ENCODE data around the gene MRPL21.

MRPL21 gene

DNA sequence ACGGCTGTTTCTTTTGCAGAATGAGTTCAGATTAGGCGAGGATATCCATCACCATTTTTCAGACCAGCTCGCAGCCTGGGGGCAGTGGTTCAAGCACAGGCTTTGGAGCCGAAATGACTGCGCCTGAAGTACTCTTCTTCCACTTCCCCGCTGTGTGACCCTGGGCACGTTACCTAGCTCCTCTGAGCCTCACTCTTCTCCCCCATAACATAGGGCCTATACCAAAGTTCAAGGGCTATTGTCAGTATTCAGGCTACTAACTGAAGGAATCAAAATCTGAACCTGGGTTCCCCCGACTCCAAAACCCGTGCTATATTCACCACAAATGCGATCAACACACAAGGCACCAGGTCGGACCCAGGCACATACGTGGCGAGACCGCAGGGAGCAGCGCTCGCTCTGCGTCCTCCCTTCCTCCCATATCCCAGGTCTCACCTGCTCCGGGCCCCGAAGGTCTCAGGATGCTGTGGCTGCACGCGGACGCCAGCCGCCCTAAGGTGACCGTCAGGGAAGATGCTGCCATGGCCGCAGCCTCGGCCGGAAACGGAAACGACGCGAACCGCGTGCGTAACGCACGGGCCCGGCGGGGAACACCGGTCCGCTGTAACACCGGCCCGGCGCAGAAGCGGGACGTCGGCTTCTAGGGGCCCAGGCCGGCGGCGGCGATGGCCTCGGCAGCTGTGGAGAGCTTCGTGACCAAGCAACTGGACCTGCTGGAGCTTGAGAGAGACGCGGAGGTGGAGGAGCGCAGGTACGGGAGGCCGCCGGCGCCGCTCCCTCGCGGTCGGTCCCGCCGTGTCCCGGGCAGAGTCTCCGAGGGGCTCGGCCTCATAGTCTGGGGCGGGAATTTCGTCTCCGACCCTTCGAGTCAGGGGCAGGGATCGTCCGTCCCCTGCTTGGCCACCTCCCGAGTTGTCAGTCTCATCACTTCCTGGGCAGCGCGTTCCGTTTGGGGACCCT is at the start of gene MRPL21, which contains the start of gene IGHMBP2:
MRPL21 (minus strand) TSS at position 545 of the 960 bp plus-strand sequence; CDS start at position 523, 22 bp downstream.
IGHMBP2 (plus strand) TSS at position 604 of the 960 bp plus-strand sequence; CDS start at position 666, 62 bp downstream.
- TF ChIP-seq, protein P1, sequence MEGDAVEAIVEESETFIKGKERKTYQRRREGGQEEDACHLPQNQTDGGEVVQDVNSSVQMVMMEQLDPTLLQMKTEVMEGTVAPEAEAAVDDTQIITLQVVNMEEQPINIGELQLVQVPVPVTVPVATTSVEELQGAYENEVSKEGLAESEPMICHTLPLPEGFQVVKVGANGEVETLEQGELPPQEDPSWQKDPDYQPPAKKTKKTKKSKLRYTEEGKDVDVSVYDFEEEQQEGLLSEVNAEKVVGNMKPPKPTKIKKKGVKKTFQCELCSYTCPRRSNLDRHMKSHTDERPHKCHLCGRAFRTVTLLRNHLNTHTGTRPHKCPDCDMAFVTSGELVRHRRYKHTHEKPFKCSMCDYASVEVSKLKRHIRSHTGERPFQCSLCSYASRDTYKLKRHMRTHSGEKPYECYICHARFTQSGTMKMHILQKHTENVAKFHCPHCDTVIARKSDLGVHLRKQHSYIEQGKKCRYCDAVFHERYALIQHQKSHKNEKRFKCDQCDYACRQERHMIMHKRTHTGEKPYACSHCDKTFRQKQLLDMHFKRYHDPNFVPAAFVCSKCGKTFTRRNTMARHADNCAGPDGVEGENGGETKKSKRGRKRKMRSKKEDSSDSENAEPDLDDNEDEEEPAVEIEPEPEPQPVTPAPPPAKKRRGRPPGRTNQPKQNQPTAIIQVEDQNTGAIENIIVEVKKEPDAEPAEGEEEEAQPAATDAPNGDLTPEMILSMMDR (IDR thresholded peaks at IDR 0.05; ENCODE audit: low read depth, low read length, missing control alignments), result no peak
- in situ Hi-C loops (cut with HindIII; ENCODE audit: low sequenced_read_pairs), result loop anchor here (25.0 kb wide), 1 partner anchor 266 kb away; no protein-coding TSS in a partner anchor
- DNase-seq (ENCODE audit: low read depth), result peak; percentile 59
- peak within 1 kb of the TSS; percentile 89 for H3K4me3 ChIP-seq (ENCODE audit: low read depth, low read length)

DNA sequence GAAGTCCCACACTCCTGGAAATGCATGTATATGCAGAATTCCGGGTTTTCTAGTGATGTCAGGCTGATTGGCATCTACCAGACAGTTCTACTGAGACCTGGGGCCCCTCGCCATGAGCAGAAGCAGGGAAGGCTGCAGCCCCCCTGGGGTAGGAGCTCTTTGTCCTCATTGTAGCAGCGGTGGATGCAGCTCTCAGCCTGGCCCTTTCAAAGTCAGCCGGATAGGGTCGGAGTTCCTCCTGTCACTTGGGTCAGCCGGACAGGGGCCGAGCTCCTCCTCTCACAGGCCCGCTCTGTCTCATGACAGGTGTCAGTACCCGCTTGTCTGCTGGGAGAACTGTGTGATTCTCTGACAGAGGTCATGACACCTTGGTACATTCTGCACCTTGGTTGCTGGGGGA is 47.1 kb upstream of the MRPL21 start:
- H3K4me3 ChIP-seq (ENCODE audit: low read depth, low read length), result no peak overlapping the region
- in situ Hi-C loops (cut with HindIII; ENCODE audit: low sequenced_read_pairs), result no loop called here
- DNase-seq (ENCODE audit: low read depth), result no peak
- TF ChIP-seq, protein P1 (IDR thresholded peaks at IDR 0.05; ENCODE audit: low read depth, low read length, missing control alignments), result no peak

DNA sequence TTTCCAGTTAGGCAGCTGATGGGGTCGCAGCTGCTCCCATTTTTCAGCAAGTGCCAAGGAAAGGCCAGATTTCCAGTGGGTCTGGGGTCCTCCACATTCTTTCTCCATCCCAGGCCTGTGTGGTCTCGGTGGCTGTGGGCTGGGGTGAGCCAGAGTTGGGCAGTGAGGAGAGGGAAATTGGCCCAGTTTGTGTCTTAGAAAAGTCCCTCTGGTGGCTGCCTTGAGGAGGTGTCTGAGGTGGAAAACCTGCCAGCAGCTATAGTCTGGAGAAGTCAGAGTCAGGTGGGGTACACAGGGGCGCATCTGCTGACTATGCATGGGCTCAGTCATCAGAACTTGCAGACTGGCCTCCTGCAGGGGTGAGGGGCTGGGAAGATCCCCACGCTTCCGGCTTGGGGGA is 46.6 kb upstream of the MRPL21 start:
- DNase-seq (ENCODE audit: low read depth), result no peak
- no peak overlapping the region for H3K4me3 ChIP-seq (ENCODE audit: low read depth, low read length)
- TF ChIP-seq, protein P1 (IDR thresholded peaks at IDR 0.05; ENCODE audit: low read depth, low read length, missing control alignments), result peak; percentile 48
- in situ Hi-C loops (cut with HindIII; ENCODE audit: low sequenced_read_pairs), result no loop called here

DNA sequence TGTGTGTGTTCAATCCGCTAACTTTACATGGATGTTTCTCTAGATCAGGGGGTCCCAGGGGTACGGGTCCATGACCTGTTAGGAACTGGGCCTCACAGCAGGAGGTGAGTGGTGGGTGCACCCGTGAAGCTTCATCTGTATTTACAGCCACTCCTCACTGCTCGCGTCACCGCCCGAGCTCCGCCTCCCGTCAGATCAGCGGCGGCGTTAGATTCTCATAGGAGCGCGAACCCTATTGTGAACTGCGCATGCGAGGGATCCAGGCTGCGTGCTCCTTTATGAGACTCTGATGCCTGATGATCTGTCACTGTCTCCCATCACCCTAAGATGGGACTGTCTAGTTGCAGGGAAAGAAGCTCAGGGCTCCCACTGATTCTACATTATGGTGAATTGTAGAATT is 45.3 kb upstream of the MRPL21 start:
- TF ChIP-seq, protein P1 (IDR thresholded peaks at IDR 0.05; ENCODE audit: low read depth, low read length, missing control alignments), result no peak
- DNase-seq (ENCODE audit: low read depth), result no peak
- in situ Hi-C loops (cut with HindIII; ENCODE audit: low sequenced_read_pairs), result no loop called here
- no peak overlapping the region for H3K4me3 ChIP-seq (ENCODE audit: low read depth, low read length)

DNA sequence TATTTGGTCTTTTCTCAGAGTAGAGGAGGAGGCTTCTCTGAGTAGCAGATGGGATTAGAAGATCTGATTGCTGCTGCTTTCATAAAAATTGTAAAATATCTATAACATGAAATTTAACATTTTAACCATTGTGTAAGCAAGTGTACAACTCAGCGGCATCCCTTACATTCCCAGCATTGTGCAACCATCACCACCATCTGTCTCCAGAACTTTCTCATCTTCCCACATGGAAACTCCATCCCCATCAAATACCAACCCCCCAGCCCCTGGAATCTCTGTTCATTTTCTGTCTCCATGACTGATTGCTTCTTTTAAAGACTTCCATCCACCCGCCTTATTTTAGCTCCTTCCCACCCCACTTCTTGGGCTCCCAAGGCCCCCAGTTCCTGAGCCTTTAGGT is 44.9 kb upstream of the MRPL21 start:
- TF ChIP-seq, protein P1 (IDR thresholded peaks at IDR 0.05; ENCODE audit: low read depth, low read length, missing control alignments), result no peak
- in situ Hi-C loops (cut with HindIII; ENCODE audit: low sequenced_read_pairs), result no loop called here
- no peak for DNase-seq (ENCODE audit: low read depth)
- H3K4me3 ChIP-seq (ENCODE audit: low read depth, low read length), result no peak overlapping the region

DNA sequence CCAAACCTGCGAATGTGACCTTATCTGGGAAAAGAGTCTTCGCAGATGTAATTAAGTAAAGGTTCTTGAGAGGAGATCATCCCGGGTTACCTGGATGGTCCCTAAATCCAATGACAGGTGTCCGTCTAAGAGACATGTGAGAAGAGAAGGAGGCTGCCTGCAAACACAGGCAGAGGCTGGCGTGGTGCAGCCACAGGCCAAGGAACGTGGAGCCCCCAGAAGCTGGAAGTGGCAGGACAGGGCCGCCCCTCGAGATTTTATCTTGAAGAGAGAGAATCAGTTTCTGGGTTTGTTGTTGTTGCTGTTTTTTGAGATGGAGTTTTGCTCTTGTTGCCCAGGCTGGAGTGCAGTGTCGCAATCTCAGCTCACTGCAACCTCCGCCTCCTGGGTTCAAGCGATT is 43.5 kb upstream of the MRPL21 start:
- TF ChIP-seq, protein P1 (IDR thresholded peaks at IDR 0.05; ENCODE audit: low read depth, low read length, missing control alignments), result no peak
- no peak for DNase-seq (ENCODE audit: low read depth)
- H3K4me3 ChIP-seq (ENCODE audit: low read depth, low read length), result no peak overlapping the region
- in situ Hi-C loops (cut with HindIII; ENCODE audit: low sequenced_read_pairs), result no loop called here
